GM11168 (cell line): ENCODE measurements around the gene ZFYVE28.

Experiments
- in situ Hi-C: fragments of 300-500 bp; cut with MboI; formaldehyde crosslinking; loops from one replicate; pipeline ENCODE4 v1.12.0; 2022; ENCODE audit warnings: low sequenced_read_pairs; ENCODE audit not compliant: unreplicated experiment

The ZFYVE28 gene

DNA sequence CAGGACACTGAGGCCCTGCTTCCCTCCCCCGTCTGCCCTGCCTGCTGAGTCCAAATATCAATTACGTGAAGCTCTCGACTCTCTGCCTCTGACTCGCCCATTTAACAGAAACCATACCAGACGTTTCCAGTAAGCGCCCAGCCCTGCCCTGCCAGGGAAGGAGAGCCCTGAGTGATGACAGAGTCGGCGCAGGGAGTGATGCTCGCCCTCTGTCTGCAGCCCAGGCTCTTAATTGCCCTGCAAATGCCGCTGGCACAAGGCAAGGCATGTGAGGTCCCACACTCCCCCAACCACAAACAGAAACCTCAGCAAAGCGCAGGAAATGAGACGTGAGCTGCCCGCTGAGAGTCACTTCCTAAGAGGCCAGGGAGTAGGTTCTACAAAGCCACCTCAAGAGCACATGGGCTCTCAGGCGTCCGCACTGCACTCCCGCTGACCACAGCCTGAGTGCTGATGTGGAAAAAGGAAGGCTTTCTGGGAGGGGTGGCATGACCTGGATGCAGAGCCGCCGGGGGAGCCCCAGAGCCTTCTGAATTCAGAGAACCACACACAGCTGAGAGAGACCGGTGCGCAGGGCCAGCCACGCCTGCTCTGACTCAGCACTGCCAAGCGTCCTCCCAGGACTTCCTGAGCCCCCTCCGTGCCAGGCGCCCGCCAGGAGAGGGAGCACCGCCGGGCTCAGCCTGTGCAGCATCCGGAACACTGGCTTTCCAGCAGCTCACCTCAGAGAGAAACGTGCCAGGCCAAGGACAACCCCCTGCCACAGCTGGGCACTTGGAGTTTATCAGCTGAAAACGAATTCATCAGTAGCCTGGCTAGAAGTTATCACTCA is 5.3 kb downstream of the ZFYVE28 start:
- in situ Hi-C loops = no loop called here

DNA sequence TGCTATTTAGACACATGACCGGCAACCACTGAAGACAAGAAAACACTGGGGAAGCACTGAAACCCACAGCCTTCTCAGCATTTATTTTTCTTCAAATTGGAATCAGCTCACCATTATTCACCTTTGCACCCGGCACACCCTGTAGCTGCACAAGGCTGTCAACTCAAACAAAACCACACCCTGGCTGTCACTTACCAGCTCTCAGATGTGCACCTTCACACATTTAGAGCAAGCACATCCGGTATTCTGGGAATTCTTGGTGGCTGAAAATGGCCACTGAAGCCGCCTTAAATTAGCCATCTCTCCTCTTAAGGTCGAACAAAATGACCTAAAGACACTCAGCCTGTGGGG is 5.9 kb downstream of the ZFYVE28 start:
- in situ Hi-C loops = no loop called here

DNA sequence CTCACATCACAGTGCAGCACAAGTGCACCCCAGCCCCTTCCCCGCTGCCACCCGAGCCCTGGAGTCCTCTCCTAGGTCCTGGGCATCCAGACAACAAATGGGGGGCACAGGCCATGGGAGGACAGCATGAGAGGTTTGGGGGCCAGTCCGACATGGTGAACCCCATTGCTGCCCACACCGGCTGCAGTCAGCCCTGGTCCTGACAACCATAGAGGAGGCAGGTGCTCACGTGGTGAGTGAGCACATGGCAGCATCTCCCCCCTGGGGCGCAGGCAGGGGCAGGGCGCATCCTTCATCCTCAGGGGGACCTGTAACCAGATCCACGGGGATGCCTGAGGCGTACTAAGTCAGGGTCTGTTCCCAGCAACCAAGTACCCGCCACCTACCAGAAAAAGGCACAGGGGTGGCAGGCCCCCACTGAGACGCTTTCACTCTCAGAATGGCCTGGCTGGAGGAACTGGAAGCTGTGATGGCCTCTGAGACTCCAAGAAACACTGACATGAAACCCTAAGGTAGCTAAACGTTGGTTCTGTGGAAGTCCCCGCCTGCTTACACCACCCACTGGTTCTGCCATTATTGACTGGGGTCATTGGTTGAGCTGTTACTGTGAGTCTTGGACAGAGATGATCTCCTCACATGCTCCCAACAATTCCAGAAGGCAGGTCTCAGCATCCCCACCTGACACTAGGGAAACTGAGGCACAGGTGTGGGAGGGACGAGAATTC is 6.5 kb downstream of the ZFYVE28 start:
- in situ Hi-C loops = no loop called here

DNA sequence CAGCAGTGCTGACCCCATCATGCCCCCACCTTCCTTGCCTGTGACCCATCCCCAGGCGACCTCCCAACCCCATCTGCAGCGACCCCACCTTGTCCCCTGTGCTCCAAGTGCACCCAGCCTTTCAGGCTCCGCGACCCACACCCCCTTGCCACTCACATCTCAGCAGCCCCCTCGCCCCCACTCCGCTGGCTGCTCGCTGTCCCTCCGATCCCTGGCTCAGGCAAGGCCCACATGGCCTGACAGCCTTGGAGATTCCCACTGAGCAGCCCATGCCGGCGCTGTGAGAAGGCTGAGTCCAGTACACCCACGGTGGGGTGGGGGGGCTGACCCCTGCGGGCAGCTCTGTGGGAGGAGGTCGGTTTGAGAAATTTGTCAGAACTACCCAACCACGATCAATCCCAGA is 9.1 kb downstream of the ZFYVE28 start:
- in situ Hi-C loops = no loop called here

DNA sequence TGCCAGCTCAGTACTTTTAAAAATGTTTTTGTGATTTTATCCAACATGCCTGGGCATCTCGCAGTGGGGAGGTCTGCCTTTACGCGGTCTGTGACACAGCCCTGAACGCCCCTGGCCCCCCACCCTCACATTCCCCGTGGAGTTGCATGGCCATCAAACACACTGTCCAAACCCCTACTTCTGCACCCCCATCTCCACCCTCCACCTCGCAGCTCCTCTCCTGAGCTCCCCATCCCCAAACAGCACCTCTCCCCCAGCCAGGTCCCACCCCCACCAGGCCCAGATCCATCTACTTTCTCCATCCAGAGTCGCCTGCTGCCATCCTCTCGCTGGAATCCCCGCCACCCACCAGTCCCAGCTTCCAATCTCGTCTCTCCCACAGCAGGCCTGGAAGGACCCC is 9.5 kb downstream of the ZFYVE28 start:
- in situ Hi-C loops = no loop called here

DNA sequence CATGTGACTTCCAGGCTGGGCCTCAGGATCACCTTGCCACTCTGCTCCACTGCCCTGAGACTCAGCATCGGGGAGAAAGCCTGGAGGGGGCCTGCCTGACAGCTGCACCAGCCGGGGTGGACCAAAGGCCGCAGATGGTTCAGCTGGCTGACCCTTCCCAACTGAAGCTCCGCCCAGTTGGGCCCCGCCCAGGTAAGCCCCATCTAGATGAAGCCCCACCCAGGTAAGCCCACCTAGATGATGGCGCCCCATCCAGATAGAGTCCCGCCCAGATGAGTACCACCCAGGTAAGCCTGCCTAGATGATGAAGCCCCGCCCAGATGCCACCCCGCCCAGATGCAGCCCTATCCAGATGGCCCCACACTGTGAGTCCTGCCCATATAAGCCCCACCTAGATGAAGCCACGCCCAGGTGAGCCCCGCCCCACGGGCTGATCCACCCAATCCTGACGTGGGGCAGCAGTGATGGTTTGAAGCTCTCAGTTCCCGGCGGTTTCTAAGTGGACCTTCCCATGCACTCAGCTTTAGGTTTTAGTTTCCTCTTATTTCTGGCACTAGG is 10.0 kb downstream of the ZFYVE28 start:
- in situ Hi-C loops = no loop called here

DNA sequence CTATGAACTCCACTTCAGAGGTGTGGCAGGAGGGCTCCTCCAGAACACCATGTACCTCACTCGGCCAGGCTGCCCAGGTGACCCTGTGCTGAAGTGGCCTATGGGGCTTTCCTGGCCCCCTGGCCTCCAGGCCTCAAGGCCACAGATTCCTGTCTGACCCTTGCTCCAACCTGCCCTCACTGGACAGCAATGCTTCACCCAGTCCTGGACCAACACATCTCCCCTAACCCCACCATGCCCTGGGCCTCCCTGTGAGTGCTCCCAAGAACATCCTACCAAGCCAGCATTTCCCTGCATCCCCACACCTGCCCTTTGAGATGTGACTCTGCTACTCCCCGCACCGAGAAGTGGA is 10.5 kb downstream of the ZFYVE28 start:
- in situ Hi-C loops = no loop called here

DNA sequence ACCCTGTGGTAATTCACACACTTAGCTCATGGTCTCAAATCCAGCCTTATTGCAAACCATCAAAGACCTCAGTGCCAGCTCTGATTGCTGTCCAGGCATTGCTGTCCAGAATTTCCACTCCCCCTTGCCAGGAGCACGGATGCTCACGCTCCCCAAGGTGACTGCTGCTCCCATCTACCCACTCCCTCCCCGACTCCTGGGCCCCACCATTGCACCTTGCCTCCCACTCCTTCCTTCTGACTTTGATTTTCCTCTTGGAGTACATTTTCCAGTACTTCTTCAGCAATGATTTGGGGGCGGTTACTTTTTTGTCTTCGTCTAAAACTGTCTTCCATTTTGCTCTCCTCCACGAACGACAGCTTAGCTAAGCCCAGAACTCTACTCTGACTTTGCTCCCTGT is 11.5 kb downstream of the ZFYVE28 start:
- in situ Hi-C loops = no loop called here

DNA sequence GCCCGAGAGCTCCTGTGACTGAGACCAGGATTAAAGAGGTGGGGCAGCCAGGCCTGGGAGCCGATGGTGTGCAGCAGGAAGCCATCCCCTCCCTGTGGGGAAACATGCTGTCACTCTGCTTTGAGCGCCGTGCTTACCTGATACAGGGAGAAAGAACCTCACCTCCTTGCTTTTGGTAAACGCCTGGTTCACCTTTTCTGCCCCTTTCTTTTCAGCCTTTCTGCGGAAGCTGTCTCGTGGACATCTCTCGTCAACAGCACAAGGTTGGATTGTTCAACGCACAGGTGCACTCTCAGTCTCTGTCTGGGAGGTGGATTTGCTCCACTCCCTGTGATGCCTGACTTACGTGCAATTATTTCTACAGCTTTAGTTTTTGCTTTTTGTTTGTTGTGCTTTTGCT is 12.0 kb downstream of the ZFYVE28 start:
- in situ Hi-C loops = no loop called here

DNA sequence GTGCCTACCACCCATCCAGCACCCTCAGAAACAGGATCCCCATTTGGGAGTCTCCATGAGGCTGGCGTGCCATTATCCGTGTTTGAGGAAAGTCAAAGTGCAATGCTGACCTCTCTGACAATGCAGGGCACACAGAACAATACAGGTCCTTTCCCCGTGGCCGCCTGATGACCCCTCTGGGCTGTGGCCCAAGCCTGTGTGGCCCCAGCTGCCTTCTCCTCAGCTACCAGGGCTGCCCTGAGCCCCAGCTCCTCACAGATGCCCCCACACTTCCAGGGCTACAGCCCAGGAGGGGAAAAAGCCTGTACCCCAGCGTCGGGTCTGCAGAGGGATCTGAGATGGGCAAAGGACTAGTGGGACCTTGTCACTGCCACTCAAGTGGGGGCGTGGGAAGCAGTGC is 15.5 kb downstream of the ZFYVE28 start:
- in situ Hi-C loops = no loop called here

DNA sequence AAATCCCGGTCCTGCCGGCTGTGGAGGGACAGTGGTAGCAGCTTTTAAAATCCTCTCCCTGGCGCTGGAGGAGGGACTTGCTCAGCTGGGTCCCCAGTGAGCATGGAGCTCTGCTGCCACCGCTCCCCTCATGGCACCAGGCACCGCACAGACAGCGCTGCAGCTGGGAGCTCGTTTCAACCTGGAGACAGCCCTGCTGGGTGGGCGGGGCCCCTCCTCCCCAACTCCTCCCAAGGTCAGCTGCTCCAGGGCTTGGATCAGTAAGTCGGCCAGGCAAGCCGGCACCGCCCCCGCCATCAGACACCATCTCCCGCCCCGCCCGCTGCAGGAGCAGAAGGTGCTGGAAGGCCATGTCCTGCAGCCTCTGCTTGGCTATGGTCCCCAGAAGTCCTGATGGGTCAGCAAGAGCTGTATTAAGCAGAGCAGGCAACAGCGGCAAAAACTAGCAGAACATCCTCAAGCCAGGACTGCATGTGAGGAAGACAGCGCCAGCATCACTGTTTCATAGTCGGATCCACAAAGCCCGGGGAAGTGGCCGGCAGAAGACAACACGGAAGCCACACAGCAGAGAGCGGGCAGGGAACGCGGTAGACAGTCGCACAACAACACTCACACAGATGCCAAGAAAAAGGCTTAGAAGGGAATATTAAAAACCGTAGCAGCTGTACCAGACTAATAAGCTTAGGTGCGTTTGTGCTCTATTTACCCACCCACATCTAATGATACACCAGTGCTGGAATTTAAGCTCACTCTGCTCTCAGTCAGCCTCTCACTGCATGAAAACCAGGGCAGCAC is 16.2 kb downstream of the ZFYVE28 start:
- in situ Hi-C loops = no loop called here

DNA sequence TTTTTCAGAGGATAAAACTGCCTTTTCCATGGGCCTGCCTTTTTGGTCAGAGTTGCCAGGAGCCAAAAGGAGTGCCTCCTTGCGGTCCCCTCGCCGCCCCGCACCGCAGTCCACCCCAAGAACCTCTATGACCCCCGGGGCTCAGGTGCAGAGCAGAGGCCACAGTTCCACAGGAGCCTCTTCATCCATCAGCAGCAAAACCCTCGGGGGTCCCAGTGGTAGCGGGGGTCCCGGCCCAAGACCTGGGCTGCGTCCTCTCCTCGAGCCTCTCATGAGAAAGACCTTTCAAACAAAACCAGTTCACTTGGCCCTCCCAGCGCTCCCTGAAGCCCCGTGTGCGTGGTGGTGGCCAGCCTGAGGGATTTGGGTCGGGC is 16.8 kb downstream of the ZFYVE28 start:
- in situ Hi-C loops = no loop called here

DNA sequence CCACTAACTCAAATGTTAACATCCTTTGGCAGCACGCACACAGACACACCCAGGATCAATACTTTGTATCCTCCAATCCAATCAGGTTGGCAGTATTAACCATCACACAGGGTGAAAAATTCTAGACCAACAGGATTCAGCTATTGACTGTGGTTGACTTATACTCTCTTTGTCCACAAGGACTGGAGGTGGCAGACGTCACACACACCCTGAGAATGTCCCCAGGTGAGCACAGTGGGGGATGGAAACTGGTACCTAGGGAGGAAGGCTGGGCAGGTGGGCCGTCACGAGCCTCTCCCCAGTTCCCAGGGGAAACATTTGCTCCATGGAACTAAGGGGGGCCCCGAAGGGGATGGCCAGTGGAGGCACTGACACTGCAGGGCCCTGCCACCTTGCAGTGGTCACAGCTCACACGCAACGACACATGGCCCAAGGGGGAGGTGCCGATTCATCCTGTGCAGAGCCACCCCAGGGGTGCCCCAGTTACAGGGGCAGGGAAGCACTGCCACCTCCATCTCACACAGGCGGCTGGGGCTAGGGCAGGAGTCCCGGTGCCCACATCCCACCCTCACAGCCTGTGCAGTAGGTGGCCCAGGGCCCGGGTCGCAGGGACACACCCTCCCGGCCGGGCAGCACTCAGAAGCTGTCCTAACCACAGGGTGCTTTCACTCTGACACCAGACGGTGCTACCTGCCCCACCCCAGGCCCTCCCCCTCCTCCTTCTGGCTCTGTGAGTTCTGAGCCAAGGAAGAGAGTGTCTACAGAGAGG is 17.4 kb downstream of the ZFYVE28 start:
- in situ Hi-C loops = no loop called here

DNA sequence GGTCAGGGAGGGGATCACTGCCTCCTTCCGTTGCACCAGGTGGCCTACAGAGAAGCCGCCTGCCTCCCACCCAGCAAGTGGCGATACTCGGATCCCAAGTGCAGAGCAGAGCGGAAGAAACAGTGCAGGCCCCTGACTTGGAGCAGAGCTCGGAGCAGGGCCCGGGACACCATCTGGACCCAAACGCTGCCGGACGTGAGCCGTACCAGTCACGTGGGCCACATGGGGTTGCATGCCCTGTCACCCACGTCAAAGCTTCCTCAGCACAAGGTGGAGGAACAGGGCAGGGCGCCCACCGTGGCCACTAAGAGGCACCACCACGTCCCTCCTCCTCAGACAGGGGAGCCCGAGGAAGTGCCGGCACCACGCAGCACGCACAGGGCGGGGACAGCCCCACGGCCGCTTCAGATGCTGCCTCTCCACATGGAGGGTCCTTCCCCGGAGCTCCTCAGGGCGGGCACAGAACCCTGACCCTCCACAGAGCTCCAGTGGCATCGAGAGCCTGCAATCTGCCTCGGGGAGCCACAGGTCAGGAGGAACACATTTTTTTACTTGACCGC is 18.7 kb downstream of the ZFYVE28 start:
- in situ Hi-C loops = no loop called here

DNA sequence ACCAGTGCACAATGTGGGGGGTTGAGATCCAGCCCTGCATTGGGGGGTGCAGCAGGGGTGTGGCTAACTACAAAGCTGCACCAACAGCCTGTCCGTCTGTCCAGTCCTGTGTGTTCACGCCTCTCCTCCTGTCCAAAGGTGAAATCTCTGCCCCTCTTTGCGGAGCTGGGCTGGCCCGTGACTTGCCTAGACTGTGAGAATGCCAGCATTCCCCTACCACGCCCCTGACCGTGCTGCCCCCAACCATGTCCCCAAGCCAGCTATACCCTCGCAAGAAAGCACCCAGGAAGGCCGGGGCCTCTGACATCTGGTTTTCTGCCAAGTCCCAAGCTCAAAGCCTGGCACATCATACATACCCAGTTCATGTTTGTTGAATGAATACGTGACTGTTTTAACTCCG is 19.2 kb downstream of the ZFYVE28 start:
- in situ Hi-C loops = no loop called here

DNA sequence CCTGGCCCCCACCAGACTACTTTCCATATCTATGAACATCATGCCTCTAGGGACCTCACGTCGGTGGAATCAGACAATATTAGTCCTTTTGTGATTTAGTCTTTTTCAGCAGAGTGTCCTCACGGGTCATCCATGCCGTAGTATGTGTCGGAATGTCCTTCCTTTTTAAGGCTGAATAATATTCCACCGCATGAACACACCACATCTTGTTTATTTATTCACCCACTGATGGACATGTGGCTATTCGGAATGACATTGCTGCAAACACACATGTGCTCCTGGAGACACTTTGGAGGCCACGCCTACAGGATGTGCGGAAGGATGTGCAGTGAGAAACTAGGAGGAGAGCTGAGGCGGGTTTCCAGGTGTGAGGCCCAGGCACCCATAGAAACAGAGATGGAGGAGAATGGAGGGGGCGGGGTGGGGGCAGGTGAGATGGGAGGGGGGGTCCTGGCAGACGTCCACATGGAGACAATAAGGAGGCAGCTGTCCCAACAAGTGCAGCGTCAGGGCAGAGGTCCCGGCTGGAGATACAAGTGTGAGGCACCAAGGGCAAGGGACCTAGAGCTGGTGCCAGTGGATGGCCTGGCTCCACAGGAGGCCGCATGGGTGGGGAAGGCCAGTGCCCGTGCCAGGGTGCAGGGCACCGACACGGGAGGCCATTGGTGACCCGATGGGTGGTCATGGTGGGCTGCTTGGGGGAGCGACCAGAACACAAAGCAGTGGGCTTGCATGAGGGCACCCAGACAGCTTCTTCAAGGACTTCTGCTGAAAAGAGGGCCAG is 20.7 kb downstream of the ZFYVE28 start:
- in situ Hi-C loops = no loop called here

DNA sequence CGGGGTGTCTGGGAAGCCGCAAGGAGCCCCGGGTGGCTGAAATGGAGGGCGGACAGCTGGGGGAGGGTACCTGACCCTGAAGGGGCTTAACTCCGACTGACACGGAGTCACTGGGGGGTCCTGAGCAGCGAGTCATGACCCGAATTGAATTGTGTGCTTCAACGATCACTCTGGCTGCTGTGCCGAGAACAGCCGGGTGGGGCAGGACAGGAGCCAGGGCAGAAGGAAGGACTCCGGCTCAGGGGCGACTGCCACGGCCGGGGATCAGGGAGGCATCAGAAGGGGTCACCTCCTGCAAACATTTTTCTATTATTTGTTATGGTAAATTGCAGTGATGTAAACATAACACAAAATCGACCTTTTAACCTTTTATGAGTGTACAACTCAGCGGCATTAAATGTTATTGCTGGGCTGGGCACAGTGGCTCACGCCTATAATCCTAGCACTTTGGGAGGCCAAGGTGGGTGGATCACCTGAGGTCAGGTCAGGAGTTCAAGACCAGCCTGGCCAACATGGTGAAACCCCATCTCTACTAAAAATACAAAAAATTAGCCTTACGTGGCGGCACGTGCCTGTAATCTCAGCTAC is 21.6 kb downstream of the ZFYVE28 start:
- in situ Hi-C loops = no loop called here

DNA sequence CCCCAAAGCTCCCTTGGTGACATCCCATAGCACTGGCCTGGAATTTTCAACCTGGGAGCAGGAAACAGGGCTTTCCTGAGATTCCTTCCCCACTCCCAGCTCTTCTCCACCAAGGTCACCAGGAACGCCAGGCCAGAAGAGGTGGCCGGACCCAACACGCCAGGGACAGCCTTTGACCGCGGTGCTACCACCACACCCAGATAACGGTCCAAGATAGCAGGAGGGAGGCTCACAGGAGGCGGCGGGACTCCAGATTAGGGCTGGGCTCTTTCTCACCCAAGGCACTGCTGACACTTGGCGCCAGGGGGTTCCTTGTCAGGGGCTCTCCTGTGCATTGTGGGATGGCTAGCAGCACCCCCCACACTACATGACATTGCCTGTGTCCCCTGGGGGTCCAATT is 22.9 kb downstream of the ZFYVE28 start:
- in situ Hi-C loops = no loop called here

DNA sequence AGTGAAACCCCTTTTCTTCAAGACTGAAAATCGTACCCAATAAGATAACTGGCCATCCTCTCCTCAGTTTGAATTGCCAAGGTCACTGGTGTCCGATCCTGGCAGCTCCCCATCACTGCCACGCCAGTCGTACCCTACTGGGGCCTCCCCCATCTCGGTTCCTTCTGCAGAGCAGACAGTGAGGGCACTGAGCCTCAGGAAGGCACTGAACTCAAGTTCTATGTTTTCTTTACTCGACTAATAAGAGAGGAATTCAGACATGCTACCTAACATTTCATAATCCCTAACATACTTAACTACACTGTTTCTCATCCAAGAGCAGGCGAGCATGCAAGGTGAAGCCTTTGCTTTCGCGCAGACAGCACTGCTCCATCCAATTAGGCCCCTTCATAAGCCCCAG is 23.4 kb downstream of the ZFYVE28 start:
- in situ Hi-C loops = no loop called here
